Mucosa of stomach (tissue), 1 donor: ENCODE data around the gene ABCB6.
"Not testable (repeated sequence)": the region's sequence is repeated elsewhere in the genome, so short reads cannot be mapped to it uniquely, and the experiment has no call there.

Experiments
- H3K27me3 ChIP-seq: one replicate; pipeline ENCODE4 v1.7.0; 2013; ENCODE audit warnings: mild to moderate bottlenecking, low read length; ENCODE audit not compliant: control insufficient read depth, insufficient read depth
- H3K36me3 ChIP-seq: one replicate; pipeline ENCODE4 v1.7.0; 2013; ENCODE audit warnings: low read length; ENCODE audit not compliant: control insufficient read depth, insufficient read depth
- H3K4me1 ChIP-seq: one replicate; pipeline ENCODE4 v1.7.0; 2013; ENCODE audit warnings: mild to moderate bottlenecking, low read length; ENCODE audit not compliant: control insufficient read depth, insufficient read depth
- H3K4me3 ChIP-seq: one replicate; pipeline ENCODE4 v1.7.0; 2013; ENCODE audit warnings: low read length
- H3K9ac ChIP-seq: one replicate; pipeline ENCODE4 v1.7.0; 2013; ENCODE audit warnings: mild to moderate bottlenecking, low read length, moderate library complexity
- H3K9me3 ChIP-seq: one replicate; pipeline ENCODE4 v1.7.0; 2013; ENCODE audit warnings: mild to moderate bottlenecking, low read length, moderate library complexity; ENCODE audit not compliant: control insufficient read depth
- donor health status: Pancreatic carcinoma.

The ABCB6 gene

GRCh38 chr2:219207134-219207883 is 11.4 kb downstream of the ABCB6 start:
- Histone ChIP-seq H3K4me3 (peak overlapping the region; percentile 52), H3K9ac (peak overlapping the region; percentile 98), H3K9me3 (no peaks in the 10 kb centered on the region), H3K4me1 (peaks cover 19% of the 10 kb centered on the region), H3K27me3 (no peaks in the 10 kb centered on the region), H3K36me3 (peaks cover 6% of the 10 kb centered on the region)

GRCh38 chr2:219206328-219207133 is 12.2 kb downstream of the ABCB6 start, which contains the start of gene ZFAND2B:
Gene ZFAND2B, plus strand, starts transcription at chr2:219206782. Its CDS starts 206 bp downstream, at chr2:219206988.
- H3K4me3 ChIP-seq: peak within 1 kb of the TSS; percentile 52
- peak within 1 kb of the TSS; percentile 98 for H3K9ac ChIP-seq
- peaks cover 19% of the 10 kb centered on the region for H3K4me1 ChIP-seq
- no peaks in the 10 kb centered on the region for H3K9me3 ChIP-seq
- peaks cover 6% of the 10 kb centered on the region for H3K36me3 ChIP-seq
- H3K27me3 ChIP-seq: no peaks in the 10 kb centered on the region

- no peaks in the 10 kb centered on the region for H3K27me3 ChIP-seq
- peak overlapping the region; percentile 52 for H3K4me3 ChIP-seq
- H3K36me3 ChIP-seq: peaks cover 6% of the 10 kb centered on the region
- peak overlapping the region; percentile 98 for H3K9ac ChIP-seq
- peaks cover 19% of the 10 kb centered on the region for H3K4me1 ChIP-seq
- no peaks in the 10 kb centered on the region for H3K9me3 ChIP-seq
These were observed 12.8 kb downstream of the ABCB6 start for GRCh38 chr2:219205981-219206327.

- H3K9ac ChIP-seq: no peak overlapping the region
- no peaks in the 10 kb centered on the region for H3K9me3 ChIP-seq
- H3K4me1 ChIP-seq: peaks cover 19% of the 10 kb centered on the region
- H3K27me3 ChIP-seq: no peaks in the 10 kb centered on the region
- peaks cover 6% of the 10 kb centered on the region for H3K36me3 ChIP-seq
- H3K4me3 ChIP-seq: no peak overlapping the region
These were observed 13.6 kb downstream of the ABCB6 start for GRCh38 chr2:219205165-219205538.

GRCh38 chr2:219204425-219205164 is 14.2 kb downstream of the ABCB6 start:
- Histone ChIP-seq H3K9ac (no peak overlapping the region), H3K36me3 (peaks cover 6% of the 10 kb centered on the region), H3K27me3 (no peaks in the 10 kb centered on the region), H3K4me3 (no peak overlapping the region), H3K9me3 (no peaks in the 10 kb centered on the region), H3K4me1 (peaks cover 19% of the 10 kb centered on the region)

- not testable (repeated sequence) for H3K4me3 ChIP-seq, H3K9ac ChIP-seq, H3K36me3 ChIP-seq, H3K27me3 ChIP-seq, H3K9me3 ChIP-seq, H3K4me1 ChIP-seq
These were observed 17.4 kb downstream of the ABCB6 start for GRCh38 chr2:219201331-219201730.

GRCh38 chr2:219200502-219201326 is 18.0 kb downstream of the ABCB6 start:
- H3K36me3 ChIP-seq, H3K9ac ChIP-seq, H3K9me3 ChIP-seq, H3K4me1 ChIP-seq, H3K27me3 ChIP-seq, H3K4me3 ChIP-seq: not testable (repeated sequence)

- H3K9me3 ChIP-seq: no peaks in the 10 kb centered on the region
- no peak overlapping the region for H3K4me3 ChIP-seq
- no peaks in the 10 kb centered on the region for H3K27me3 ChIP-seq
- no peak overlapping the region for H3K9ac ChIP-seq
- H3K36me3 ChIP-seq: no peaks in the 10 kb centered on the region
- H3K4me1 ChIP-seq: no peaks in the 10 kb centered on the region
These were observed 19.1 kb downstream of the ABCB6 start for GRCh38 chr2:219199470-219200211.

- Histone ChIP-seq H3K4me3 (no peak overlapping the region), H3K9ac (no peak overlapping the region), H3K27me3 (no peaks in the 10 kb centered on the region), H3K36me3 (no peaks in the 10 kb centered on the region), H3K9me3 (no peaks in the 10 kb centered on the region), H3K4me1 (no peaks in the 10 kb centered on the region)
These were observed 19.8 kb downstream of the ABCB6 start for GRCh38 chr2:219198974-219199373.

- H3K36me3 ChIP-seq: no peaks in the 10 kb centered on the region
- H3K4me1 ChIP-seq: no peaks in the 10 kb centered on the region
- no peaks in the 10 kb centered on the region for H3K9me3 ChIP-seq
- no peak overlapping the region for H3K9ac ChIP-seq
- no peaks in the 10 kb centered on the region for H3K27me3 ChIP-seq
- H3K4me3 ChIP-seq: no peak overlapping the region
These were observed 21.4 kb downstream of the ABCB6 start for GRCh38 chr2:219197388-219197787.
